ENCODE data around the gene MRPL48.

The MRPL48 gene

GRCh38 chr11:73866095-73866579 lies 78.5 kb downstream of the MRPL48 start:
- Histone ChIP-seq H3K79me2 (ENCODE audit: low read length) (no peaks in the 10 kb centered on the region), H4K20me1 (ENCODE audit: insufficient read depth, low read length) (no peaks in the 10 kb centered on the region), H3K4me2 (ENCODE audit: low read length) (no peak overlapping the region), H3K4me1 (ENCODE audit: low read length) (no peaks in the 10 kb centered on the region), H3K9ac (ENCODE audit: low read length) (no peak overlapping the region), H3K4me3 (ENCODE audit: low read length) (no peak overlapping the region), H3K36me3 (replicated peaks; ENCODE audit: low read depth, low read length) (peaks cover 26% of the 10 kb centered on the region), H3K27me3 (ENCODE audit: low read depth, low read length) (no peaks in the 10 kb centered on the region), H2AFZ (ENCODE audit: low read depth, low read length) (no peak overlapping the region), H3K27ac (ENCODE audit: low read length) (no peak overlapping the region), H3K9me3 (ENCODE audit: insufficient read depth, low read length) (no peaks in the 10 kb centered on the region)
- no peak for TF ChIP-seq EZH2phosphoT487 (IDR thresholded peaks at IDR 0.05; ENCODE audit: low read depth)
- no peak for TF ChIP-seq CTCF (IDR thresholded peaks at IDR 0.05; ENCODE audit: low read depth, low read length)

- Histone ChIP-seq H3K27me3 (ENCODE audit: low read depth, low read length) (no peaks in the 10 kb centered on the region), H2AFZ (ENCODE audit: low read depth, low read length) (no peak overlapping the region), H3K4me2 (ENCODE audit: low read length) (no peak overlapping the region), H3K36me3 (replicated peaks; ENCODE audit: low read depth, low read length) (peaks cover 28% of the 10 kb centered on the region), H3K9me3 (ENCODE audit: insufficient read depth, low read length) (no peaks in the 10 kb centered on the region), H3K4me1 (ENCODE audit: low read length) (no peaks in the 10 kb centered on the region), H3K4me3 (ENCODE audit: low read length) (no peak overlapping the region), H3K79me2 (ENCODE audit: low read length) (no peaks in the 10 kb centered on the region), H3K9ac (ENCODE audit: low read length) (no peak overlapping the region), H4K20me1 (ENCODE audit: insufficient read depth, low read length) (no peaks in the 10 kb centered on the region), H3K27ac (ENCODE audit: low read length) (no peak overlapping the region)
- no peak for TF ChIP-seq CTCF (IDR thresholded peaks at IDR 0.05; ENCODE audit: low read depth, low read length)
- TF ChIP-seq EZH2phosphoT487 (IDR thresholded peaks at IDR 0.05; ENCODE audit: low read depth): no peak
These were observed 78.9 kb downstream of the MRPL48 start for GRCh38 chr11:73866586-73866996.

- TF ChIP-seq CTCF (IDR thresholded peaks at IDR 0.05; ENCODE audit: low read depth, low read length): no peak
- TF ChIP-seq EZH2phosphoT487 (IDR thresholded peaks at IDR 0.05; ENCODE audit: low read depth): no peak
- no peaks in the 10 kb centered on the region for H3K4me1 ChIP-seq (ENCODE audit: low read length)
- H2AFZ ChIP-seq (ENCODE audit: low read depth, low read length): no peak overlapping the region
- peaks cover 35% of the 10 kb centered on the region for H3K36me3 ChIP-seq (replicated peaks; ENCODE audit: low read depth, low read length)
- H3K4me2 ChIP-seq (ENCODE audit: low read length): no peak overlapping the region
- H3K9ac ChIP-seq (ENCODE audit: low read length): no peak overlapping the region
- H3K27me3 ChIP-seq (ENCODE audit: low read depth, low read length): no peaks in the 10 kb centered on the region
- H3K79me2 ChIP-seq (ENCODE audit: low read length): peaks cover 15% of the 10 kb centered on the region
- no peak overlapping the region for H3K4me3 ChIP-seq (ENCODE audit: low read length)
- H4K20me1 ChIP-seq (ENCODE audit: insufficient read depth, low read length): no peaks in the 10 kb centered on the region
- H3K27ac ChIP-seq (ENCODE audit: low read length): no peak overlapping the region
- H3K9me3 ChIP-seq (ENCODE audit: insufficient read depth, low read length): no peaks in the 10 kb centered on the region
These were observed 81.8 kb downstream of the MRPL48 start for GRCh38 chr11:73869332-73869949.

GRCh38 chr11:73870261-73870660 lies 82.6 kb downstream of the MRPL48 start:
- Histone ChIP-seq H3K36me3 (replicated peaks; ENCODE audit: low read depth, low read length) (peaks cover 37% of the 10 kb centered on the region), H3K9ac (ENCODE audit: low read length) (no peak overlapping the region), H4K20me1 (ENCODE audit: insufficient read depth, low read length) (no peaks in the 10 kb centered on the region), H3K27ac (ENCODE audit: low read length) (no peak overlapping the region), H2AFZ (ENCODE audit: low read depth, low read length) (no peak overlapping the region), H3K4me2 (ENCODE audit: low read length) (no peak overlapping the region), H3K27me3 (ENCODE audit: low read depth, low read length) (no peaks in the 10 kb centered on the region), H3K4me3 (ENCODE audit: low read length) (no peak overlapping the region), H3K9me3 (ENCODE audit: insufficient read depth, low read length) (no peaks in the 10 kb centered on the region), H3K4me1 (ENCODE audit: low read length) (peaks cover 4% of the 10 kb centered on the region), H3K79me2 (ENCODE audit: low read length) (peaks cover 24% of the 10 kb centered on the region)
- no peak for TF ChIP-seq CTCF (IDR thresholded peaks at IDR 0.05; ENCODE audit: low read depth, low read length)
- no peak for TF ChIP-seq EZH2phosphoT487 (IDR thresholded peaks at IDR 0.05; ENCODE audit: low read depth)

All from OCI-LY3 (cell line).